Activated CD4-positive, alpha-beta T cell treated with anti-CD3 and anti-CD28 coated beads for 4 hours (primary cell): ENCODE results near the gene MNT.

ENCODE experiments used
- DNase-seq, 2 donors: peaks; one replicate each; pipeline ENCODE4 v3.0.0-alpha.2; 2020

MNT gene

GRCh38 chr17:2415081-2415480 is 14.2 kb upstream of the MNT start:
- no peak for DNase-seq

- no peak for DNase-seq
Observed at GRCh38 chr17:2414446-2415064, 13.7 kb upstream of the MNT start.

GRCh38 chr17:2412561-2413021 is 11.7 kb upstream of the MNT start:
- DNase-seq, result no peak

GRCh38 chr17:2410951-2411350 is 10.1 kb upstream of the MNT start:
- DNase-seq, result no peak

- DNase-seq, result no peak
Observed at GRCh38 chr17:2406903-2407790, 6.3 kb upstream of the MNT start.

- no peak for DNase-seq
Observed at GRCh38 chr17:2406271-2406902, 5.5 kb upstream of the MNT start.

GRCh38 chr17:2405247-2405926 is 4.5 kb upstream of the MNT start:
- DNase-seq, result no peak

GRCh38 chr17:2403044-2403443 is 2.2 kb upstream of the MNT start:
- DNase-seq, result no peak

- DNase-seq, result no peak
Observed at GRCh38 chr17:2402544-2402943, 1.7 kb upstream of the MNT start.

GRCh38 chr17:2401426-2402221 is 764 bp upstream of the MNT start:
- peak; percentile 99 for DNase-seq

- peak; percentile 52 to 69 for DNase-seq
Observed at GRCh38 chr17:2400474-2400866, 390 bp downstream of the MNT start.

GRCh38 chr17:2399572-2400473 is 1.0 kb downstream of the MNT start:
- DNase-seq, result peak; percentile 88 to 92

GRCh38 chr17:2398655-2399571 is 1.9 kb downstream of the MNT start:
- peak; percentile 60 to 62 for DNase-seq

- no peak for DNase-seq
Observed at GRCh38 chr17:2398182-2398581, 2.7 kb downstream of the MNT start.

GRCh38 chr17:2397247-2398171 is 3.4 kb downstream of the MNT start:
- no peak for DNase-seq

GRCh38 chr17:2396568-2397246 is 4.2 kb downstream of the MNT start:
- peak in 1 of 2 donors; percentile 31 for DNase-seq

- DNase-seq, result no peak
Observed at GRCh38 chr17:2396192-2396567, 4.7 kb downstream of the MNT start.
